GM18498 (cell line): ENCODE results near the gene IFTAP.
"Not testable (repeated sequence)": the region's sequence is repeated elsewhere in the genome, so short reads cannot be mapped to it uniquely, and the experiment has no call there.

Source experiments
- ATAC-seq: cut with Tn5 transposase; IDR thresholded peaks from one replicate; pipeline ENCODE4 v1.9.1; 2021; ENCODE audit warnings: mild to moderate bottlenecking, moderate library complexity; ENCODE audit not compliant: unreplicated experiment

Gene IFTAP

DNA sequence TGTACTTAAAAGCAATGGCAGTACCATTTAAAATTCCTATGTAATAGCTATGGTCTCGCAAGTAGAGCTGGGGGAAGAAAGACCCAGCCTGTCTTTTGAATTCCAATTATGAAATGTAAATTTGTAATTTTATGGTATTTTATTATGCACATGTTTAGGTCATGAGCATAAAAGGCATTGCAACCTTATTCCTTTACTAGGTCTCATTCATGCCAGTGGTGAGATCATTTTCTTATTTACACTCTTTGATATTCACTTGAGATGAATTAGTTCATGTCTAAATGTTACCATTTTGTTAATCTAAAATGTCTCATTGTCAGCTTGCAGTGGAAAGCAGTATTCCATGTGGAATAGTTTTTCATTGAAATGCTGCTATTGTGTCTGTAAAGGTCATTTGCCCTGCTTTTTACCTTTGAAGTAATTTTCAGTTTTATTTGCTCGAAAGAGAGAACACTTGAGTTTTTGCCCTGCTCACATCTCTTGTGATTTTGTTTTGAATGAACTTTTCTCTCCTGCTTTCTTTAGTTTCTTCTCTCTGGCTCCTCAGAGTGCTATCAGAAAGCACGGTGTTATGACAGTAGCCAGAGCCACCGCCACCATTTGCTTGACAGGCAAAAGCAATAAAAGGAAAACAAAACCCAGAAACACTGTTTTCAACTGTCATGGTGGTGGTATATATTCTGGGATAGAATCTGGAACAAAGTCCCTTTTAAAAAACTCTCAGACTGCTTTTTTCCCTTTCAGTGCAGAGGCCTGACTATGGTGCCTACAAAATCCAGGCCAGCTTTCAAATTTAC lies 41.0 kb downstream of the IFTAP start:
- no peak for ATAC-seq

DNA sequence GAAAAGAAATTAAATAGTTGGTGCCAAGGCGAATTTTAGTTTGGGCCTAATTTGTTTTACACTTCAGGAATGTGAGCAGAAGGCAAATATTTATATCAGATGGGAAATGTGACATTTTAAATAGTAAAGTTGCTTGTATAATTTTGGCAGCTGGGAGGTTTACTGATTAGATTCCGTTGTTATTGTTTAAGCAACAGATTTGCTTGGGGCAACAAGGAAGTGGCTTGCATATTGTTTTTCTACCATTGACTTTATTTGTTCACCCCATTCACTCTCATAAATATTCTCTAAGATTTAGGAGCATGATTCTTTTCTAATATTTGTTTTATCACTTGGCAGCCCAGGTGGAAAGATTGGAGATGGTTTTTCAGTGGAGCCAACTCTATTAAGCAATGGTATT lies 44.3 kb downstream of the IFTAP start:
- no peak for ATAC-seq

DNA sequence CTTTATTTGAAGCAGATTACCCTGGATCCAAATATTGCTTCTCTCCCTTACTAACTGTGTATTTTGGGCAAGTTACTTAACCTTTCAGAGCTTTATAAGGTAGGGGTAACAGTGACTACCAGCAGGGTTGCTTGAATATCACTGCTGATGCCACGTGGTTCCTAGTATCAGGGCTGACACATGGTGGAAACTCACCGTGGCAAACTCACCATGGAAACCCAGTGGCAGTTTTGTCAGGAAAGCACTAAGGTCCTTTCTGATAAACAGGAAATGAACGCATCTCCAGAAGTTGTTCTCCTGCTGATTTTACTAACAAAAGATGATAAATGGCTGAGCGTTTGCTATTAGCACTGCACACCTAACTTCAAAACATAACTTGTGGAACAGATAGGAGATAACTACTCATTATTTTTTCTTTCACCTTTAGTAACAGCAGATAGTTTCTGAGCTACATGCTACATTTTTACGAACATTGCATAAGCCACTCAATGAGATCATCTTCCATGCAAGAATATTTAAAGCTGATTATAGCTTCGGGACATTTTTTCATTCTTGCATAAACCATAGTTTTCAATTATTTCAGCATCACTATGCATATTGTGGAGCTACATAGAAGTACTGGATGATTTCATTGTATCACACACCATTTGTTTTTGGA lies 63.4 kb downstream of the IFTAP start:
- ATAC-seq: no peak

DNA sequence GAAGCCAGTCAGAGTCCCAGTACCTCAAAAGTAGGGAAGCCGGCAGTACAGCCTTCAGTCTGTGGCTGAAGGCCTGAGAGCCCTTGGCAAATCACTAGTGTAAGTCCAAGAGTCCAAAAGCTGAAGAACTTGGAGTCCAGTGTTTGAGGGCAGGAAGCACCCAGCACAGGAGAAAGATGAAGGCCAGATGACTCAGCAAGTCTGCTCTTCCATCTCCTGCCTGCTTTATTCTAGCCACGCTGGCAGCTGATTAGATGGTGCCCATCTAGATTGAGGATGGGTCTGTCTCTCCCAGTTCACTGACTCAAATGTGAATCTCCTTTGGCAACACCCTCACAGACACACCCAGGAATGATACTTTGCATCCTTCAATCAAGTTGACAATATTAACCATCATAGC lies 67.1 kb downstream of the IFTAP start:
- not testable (repeated sequence) for ATAC-seq

DNA sequence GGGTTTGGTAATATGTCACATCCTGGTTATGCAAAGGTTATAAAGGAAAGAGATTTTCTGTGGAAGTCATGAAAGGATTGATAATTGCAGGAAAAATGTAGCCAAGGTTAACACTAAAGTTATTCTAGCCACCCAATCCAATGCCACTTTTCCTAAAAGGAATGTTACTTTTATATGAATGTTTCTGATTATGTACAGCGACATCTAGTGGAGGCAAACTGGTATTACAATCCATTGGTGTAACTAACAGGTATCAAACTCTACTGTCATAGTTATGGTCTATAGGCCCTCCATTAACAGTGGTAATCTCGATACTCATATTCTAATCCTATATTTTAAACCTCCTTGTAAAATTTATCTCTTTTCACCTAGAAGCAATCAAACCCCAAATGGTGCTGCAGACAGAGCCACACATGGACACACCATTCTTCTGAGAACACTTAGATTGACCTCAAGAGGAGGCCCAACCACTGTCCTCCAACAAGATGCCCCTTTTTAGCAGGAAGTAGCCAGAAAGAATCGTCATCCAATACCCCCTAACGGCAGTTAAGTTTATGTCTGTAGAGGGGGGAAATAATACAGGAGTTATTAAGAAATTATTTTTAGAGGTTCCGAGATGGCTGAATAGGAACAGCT lies 78.6 kb downstream of the IFTAP start:
- ATAC-seq: no peak

DNA sequence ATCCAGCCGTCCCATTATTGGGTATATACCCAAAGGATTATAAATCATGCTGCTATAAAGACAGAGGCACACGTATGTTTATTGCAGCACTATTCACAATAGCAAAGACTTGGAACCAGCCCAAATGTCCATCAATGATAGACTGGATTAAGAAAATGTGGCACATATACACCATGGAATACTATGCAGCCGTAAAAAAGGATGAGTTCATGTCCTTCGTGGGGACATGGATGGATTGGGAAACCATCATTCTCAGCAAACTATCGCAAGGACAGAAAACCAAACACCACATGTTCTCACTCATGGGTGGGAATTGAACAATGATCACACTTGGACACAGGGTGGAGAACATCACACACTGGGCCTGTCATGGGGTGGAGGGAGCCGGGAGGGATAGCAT lies 85.2 kb downstream of the IFTAP start:
- ATAC-seq: not testable (repeated sequence)

DNA sequence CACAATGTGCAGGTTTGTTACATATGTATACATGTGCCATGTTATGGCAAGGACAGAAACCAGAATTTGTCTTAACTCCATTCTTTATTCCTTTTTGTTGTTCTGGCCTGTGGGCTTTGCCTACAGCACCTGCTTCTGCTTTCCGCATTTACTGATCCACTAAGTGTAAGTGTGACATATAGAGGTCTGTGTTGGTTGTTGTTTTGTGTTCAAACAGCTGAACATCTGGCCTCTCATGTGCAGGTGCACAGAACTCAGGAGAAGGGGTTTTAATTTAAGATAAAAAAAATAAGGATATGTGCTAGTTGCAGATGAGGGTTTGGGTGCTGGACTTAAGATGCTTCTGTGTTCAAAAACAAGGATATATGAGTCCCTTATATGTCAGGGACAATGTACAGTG lies 89.5 kb downstream of the IFTAP start:
- ATAC-seq: no peak

DNA sequence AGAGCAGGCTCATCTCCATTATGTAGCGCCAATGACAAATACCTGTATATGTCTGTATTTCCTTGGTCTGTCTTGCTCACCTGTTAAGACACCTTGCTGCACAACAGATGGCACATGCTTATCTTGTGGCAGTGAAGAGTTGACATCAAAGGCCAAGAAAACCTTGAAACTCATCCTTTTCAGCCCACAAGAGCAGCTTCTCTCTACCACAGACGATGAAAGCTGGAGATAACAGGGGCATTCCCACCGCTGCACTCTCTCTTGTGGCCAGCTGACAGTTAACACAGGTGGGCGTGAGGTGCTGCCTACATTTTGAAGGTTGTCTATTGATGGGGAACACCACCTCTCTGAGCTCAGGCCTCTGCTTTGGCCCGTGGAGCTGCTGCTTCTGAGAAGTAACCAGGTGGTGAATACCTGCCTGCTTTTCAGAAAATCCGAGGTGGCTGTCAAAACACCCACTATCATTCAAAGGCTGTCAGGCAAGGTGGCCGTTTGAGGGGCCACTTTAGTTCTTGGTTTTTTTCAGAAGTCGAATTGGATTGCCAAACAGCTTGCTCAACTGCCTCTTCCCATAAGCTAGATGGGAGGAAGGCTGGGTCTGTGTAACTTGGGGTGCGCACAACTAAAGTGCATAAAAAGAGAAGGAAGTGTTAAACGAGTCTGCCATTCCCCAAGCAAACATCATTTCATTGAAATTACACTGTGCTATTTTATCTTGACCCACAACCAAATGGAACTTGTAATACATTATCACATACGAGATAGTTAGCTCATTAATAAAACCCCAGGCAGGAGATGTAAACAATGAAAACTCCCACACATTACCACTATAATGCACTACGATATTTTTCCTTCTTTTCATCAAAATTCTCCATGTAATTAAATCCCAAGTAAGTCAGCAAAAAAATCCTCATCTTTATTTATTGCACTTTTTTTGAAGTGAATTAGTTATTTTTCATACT lies 90.8 kb downstream of the IFTAP start:
- peak; percentile 48 for ATAC-seq

DNA sequence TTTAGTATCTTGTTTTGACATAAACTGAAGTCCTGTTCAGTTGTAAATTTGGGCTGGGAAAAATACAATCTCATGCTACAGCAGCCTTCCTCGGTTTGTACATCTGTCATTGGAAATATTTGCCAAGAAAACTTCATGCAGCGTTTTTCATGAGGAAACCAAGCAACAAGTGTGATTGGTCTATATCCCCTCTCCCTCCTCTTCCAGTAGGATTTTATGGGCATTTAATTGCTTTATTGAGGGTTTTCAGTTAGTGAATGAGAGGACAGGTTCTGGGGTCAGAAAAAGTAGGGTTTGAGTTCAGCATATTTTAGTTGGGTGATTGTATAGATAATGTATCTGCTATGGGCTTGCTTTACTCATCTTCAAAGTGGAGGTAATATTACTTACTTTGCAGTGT lies 93.8 kb downstream of the IFTAP start:
- no peak for ATAC-seq

DNA sequence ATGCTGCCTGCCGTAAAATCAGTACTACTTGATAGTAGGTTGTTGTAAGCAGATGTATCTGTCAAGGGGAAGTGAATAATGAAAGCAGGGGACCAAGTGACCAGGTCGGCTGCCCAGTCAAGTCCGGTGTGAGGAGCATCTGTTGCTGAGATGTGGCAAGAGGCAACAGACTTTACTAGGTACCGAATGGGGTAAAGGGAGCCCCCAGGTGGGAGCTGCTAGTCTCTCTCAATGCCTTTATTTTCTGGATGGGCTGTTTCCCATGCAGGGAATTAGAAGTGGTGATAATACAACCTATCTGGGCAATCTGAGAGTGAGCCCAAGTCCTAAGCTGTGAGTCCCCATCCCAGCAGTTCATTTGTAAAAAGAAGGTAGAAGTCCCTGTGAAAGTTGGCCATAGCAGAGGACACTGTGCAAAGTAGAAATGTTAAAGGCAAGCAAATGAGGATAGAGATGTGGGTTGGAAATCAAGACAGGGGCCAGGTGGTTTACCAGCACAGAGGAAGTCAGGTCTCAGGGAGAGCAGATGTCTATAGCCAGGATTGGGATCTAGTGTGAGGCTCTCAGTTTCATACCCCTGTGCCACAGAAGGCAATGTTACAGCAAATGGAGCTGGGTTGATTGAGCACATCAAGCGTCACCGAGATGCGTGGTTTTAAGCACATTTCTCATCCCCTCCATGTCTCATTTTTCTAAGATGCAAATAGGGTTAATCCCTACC lies 94.4 kb downstream of the IFTAP start:
- no peak for ATAC-seq

DNA sequence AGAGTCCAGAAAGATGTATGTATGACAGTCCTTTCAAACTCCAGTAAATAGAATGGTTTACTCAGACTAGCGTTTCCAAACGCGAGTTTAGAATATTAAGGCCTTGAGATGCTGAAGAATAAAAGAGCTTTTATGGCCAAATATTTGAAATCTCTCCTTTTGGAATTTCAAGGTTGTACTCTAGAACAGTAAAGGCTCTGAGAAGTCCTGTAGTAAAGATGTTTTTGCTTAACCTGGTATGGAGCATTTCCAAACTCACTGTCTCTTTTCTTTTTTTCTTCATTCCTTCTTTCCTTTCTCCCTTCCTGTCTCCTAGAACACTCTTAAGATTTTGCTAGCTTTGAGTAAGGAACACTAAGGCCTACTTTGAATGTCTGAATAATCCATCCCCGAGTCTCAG lies 95.1 kb downstream of the IFTAP start:
- ATAC-seq: no peak

DNA sequence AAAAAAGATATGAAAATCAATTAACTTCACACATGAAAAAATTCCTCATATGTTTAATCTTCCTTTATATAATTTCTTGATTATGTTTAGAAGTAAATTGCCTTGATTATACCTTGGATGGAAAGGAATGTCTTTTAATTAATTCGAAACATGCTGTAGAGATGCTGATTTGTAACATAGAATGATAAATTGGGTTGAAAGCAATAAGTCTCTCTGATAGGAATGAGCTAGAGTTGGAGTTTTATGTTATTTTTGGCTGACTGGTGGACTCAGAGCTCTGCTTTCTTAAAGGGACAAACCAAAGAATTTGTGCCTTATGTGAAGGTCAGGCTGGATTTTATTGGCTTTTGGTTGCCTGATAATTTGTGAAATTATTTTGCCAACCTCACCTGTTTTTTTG lies 98.4 kb downstream of the IFTAP start:
- no peak for ATAC-seq

DNA sequence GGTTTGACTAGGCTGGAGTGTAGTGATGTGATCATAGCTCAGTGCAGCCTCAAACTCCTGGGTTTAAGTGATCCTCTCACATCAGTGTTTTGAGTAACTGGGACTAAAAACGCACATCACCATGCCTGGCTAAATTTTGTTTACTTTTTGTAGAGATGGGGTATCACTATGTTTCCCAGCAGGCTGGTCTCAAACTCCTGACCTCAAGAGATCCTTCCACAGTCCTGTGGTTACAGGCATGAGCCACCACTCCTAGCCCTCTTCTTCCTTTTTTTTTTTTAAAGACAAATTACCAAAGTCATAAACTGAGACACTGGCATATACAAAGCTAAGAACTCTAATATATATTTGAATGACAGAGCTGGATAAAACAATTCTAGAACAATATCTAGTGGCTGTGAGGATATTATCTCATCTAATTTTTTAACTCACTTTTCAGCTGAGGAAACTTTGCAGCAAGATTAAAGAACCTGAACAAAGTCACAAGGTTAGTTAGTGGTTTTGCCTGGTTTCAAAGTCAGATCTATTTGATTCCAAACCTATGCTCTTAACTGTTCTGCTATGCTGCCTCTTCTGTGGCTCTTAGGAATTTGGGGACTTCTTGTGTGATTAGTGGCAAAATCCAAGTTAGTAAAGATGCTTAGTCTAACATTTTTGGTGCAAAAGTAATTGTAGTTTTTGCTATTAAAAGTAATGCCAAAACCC lies 99.0 kb downstream of the IFTAP start:
- no peak for ATAC-seq

DNA sequence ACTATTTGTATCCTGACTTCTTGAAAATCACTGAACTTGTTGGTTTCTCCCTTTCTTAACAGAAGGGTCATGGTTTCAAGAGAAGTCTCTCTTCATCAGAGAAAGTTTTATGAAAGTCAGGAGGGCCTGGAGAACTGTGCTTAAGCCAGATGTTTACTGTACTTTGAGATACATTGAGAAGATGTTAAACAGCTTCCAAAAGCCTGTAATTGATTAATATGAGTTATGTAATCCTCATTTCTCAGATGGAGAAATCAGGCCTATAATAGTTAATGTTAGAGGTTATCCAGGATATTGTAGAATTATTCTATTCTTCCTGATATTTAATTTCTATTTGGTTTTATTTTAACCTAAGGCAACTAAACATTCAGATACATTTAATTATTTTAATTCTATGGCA lies 100.8 kb downstream of the IFTAP start:
- no peak for ATAC-seq

DNA sequence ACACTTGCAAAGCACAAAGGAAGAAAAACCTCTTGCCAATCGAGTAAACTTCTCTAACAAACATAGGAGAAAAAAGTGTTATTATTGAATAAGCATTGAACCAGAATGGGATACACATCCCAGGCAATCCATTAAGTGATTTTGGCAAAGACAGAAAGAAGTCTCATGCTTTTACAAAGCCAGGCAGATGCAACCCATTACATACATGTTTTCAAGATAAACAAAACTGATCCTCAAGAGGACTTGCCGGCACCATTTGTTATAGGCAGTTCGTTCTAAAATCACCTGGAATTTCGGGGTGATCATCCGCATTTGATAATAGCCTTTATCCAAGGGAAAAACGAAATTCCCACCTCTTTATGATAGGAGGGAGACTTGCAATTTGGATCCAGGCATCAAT lies 101.3 kb downstream of the IFTAP start:
- ATAC-seq: no peak

DNA sequence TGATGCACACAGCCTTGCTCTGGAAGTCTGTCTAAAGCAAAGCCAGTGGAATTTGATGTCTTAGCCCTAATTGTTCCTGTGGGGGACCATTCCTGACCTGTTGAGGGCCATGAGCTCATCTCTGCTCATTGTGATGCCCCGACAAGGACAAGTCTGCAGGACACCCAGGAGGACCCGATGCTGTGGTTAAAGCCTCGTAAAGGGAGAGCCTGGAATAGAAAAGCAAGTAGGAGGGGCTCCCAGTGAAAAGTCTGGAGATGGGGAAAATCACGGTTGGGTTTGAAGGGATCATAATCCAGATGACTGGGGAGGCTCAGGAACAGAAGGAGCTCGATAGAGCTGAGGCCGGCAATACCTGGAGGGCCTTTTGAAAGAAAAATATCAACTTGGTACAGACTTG lies 102.2 kb downstream of the IFTAP start:
- no peak for ATAC-seq

DNA sequence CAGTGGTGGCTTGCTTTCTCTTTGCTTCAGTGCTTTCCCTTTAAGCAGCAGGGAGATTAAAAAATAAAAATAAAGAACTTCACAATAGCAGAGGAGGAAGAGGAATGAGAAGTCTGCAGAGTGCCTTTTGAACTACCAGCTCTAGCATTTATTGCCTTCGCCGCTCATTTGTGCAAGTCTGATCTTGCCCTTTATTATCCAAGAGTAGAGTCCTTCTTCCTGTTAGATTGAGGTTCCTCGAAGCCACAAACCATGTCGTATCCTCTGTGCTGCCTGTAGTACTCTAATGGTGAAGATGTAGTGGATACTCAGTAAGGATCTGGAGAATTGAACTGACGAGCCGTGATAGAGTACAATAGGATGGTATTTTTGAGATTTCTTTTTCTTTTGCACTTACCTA lies 105.0 kb downstream of the IFTAP start:
- ATAC-seq: no peak

DNA sequence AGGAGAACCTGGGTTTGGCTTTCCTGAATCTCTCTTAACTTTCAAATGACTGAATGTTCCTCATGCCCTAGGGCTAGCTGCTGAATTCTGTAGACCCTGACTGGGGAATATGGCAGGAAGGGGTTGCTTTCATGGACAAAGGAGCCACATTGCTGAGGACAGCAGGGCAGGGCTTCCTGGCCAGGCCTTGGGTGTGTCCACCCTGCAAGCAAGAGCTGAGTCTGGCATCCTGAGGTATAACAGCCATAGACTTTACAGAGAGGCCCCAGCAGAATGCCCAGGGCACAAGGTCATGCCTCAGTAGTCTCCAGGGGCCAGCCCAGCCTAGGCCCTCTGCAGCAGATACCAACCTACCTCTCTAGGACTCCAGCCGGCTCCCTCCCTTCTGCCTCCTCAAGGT lies 105.9 kb downstream of the IFTAP start:
- no peak for ATAC-seq

DNA sequence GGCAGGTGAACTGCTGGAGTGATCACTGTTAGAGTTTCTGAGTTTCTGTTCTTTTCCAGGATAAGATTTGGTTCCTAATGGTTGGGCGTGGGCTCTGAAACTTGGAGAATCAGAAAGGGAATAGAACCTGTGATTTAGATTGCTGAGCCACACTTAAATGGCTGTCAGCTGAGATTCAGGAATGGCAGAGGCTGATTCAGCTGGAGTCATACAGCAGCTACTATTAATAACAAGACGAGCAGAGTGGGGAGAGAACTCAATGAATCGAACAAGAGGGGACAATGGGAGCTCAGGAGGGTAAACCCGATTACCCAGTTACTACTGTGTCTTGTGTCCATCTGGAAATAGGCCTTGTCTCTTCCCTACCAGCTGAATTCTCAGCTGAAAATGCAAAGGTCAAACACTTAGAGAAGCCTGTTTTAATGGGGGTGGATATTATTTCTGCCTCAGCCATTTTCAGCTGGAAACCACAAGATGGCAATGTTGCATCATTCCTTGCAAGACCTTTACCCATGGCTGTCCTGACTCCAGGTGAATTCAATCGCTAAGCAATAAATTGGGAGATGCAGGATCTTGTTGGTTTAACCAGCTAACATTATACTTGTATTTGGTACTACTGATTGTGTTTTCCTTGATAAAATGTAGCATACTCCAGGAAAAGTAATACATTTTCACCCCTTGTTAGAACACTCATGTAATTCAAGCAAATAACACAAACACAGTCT lies 108.2 kb downstream of the IFTAP start:
- peak; percentile 71 for ATAC-seq
